Stimulated activated CD4-positive, alpha-beta T cell treated with anti-CD3 and anti-CD28 coated beads, Interleukin-2, amount 100 ng/mL, for 48 hours (primary cell): Measurements from ENCODE around the gene IGSF21.

ENCODE experiments used
- DNase-seq, 2 donors: peaks; one replicate each; pipeline ENCODE4 v3.0.0-alpha.2; 2020

IGSF21 gene

GRCh38 chr1:18187054-18187453 lies 79.5 kb downstream of the IGSF21 start:
- DNase-seq = no peak

- no peak for DNase-seq
Measured at GRCh38 chr1:18188820-18189517, 81.4 kb downstream of the IGSF21 start.

GRCh38 chr1:18190598-18190997 lies 83.0 kb downstream of the IGSF21 start:
- DNase-seq = no peak

GRCh38 chr1:18191037-18191436 lies 83.4 kb downstream of the IGSF21 start:
- DNase-seq = no peak

GRCh38 chr1:18191481-18192155 lies 84.0 kb downstream of the IGSF21 start:
- DNase-seq = no peak

- no peak for DNase-seq
Measured at GRCh38 chr1:18192182-18192581, 84.6 kb downstream of the IGSF21 start.

- DNase-seq = no peak
Measured at GRCh38 chr1:18192974-18193373, 85.4 kb downstream of the IGSF21 start.

- no peak for DNase-seq
Measured at GRCh38 chr1:18197299-18197698, 89.7 kb downstream of the IGSF21 start.

- DNase-seq = no peak
Measured at GRCh38 chr1:18198260-18198659, 90.7 kb downstream of the IGSF21 start.

- DNase-seq = no peak
Measured at GRCh38 chr1:18199462-18199861, 91.9 kb downstream of the IGSF21 start.

- DNase-seq = no peak
Measured at GRCh38 chr1:18200136-18200717, 92.6 kb downstream of the IGSF21 start.

- DNase-seq = no peak
Measured at GRCh38 chr1:18200918-18201317, 93.3 kb downstream of the IGSF21 start.

GRCh38 chr1:18201997-18202719 lies 94.6 kb downstream of the IGSF21 start:
- no peak for DNase-seq

GRCh38 chr1:18203645-18204044 lies 96.0 kb downstream of the IGSF21 start:
- DNase-seq = no peak

- DNase-seq = no peak
Measured at GRCh38 chr1:18204575-18204974, 97.0 kb downstream of the IGSF21 start.

GRCh38 chr1:18205319-18205718 lies 97.7 kb downstream of the IGSF21 start:
- DNase-seq = no peak

- DNase-seq = no peak
Measured at GRCh38 chr1:18211764-18212163, 104.2 kb downstream of the IGSF21 start.

GRCh38 chr1:18217398-18218043 lies 109.9 kb downstream of the IGSF21 start:
- no peak for DNase-seq

GRCh38 chr1:18229625-18230024 lies 122.0 kb downstream of the IGSF21 start:
- no peak for DNase-seq

- no peak for DNase-seq
Measured at GRCh38 chr1:18230321-18230720, 122.7 kb downstream of the IGSF21 start.

- no peak for DNase-seq
Measured at GRCh38 chr1:18230840-18231239, 123.2 kb downstream of the IGSF21 start.

GRCh38 chr1:18232052-18232451 lies 124.5 kb downstream of the IGSF21 start:
- no peak for DNase-seq
